ENCODE data around the gene NTN3. TPM values are rescaled to one million over a fixed set of nuclear protein-coding genes. Genes with fewer than 3 reads are reported as not detected.

The NTN3 gene
- total RNA-seq, 1 experiment from 2014 or later = not detected

DNA sequence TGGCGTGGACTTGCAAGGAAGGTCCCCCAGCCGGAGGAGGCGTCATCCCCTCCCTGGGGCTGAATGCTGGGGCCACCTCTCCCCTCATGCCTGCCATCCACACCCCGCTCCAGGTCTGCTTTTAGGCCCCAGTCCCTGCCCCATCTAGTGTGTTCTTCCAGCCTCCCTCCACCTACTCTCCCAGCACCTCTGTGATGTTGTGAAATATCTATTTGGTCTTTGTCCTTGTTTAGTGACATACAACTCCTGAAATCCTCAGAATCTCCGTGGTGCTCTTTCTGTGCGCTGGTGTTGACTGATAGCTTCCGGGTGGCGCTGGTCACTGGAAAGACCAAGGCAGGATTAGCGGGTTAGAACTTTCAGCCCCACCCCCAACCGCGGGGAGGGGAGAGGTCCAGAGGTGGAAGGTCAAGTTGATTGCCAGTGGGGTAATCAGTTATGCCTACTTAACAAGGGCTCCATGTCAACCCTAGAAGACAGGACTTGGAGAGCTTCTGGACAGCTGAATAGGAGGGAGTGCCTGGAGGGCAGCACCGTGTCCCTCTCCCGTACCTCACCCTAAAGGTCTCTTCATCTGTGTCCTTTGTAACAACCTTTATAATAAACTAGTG is 13.9 kb downstream of the NTN3 start:
- DNase-seq (ENCODE audit: low read depth, low spot score) = no peak
- in situ Hi-C loops (cut with HindIII; ENCODE audit: low pct_unique_long_range_greater_than_20kb, low sequenced_read_pairs) = no loop called here

DNA sequence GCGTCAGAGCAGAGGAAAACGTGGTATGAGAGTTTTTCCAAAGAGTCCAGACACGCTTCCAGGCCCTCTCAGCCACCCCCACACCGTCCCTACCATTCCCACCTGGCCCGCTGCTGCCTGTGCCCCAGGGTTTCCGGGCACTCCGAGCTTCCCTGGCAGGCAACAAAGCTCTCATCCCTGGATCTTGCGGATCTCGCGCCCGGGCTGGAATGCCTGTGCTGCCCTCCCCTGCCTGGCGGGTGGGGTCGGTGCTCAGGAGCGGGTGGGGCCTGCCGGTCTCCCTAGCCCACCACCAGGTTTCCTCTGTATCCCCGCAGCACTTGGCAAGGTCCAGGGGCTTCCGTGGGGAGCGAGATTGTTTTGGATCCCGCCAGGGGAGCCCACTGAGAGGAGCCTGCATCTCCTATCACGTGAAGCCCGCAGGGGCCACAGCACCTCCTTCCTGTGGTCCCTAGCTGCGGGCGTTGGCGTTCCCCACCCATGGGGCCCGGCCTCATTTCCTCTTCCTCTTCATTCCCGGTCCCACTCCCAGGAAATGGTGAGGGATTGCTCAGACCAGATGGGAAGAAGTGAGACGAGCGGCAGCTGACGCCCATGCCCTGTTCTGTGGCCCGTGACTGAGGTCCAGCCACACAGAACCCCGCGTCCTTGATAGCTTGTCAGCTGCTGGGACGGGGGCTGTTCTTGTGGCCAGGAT is 14.9 kb downstream of the NTN3 start:
- DNase-seq (ENCODE audit: low read depth, low spot score) = no peak
- in situ Hi-C loops (cut with HindIII; ENCODE audit: low pct_unique_long_range_greater_than_20kb, low sequenced_read_pairs) = no loop called here

- peak; percentile 26 for DNase-seq (ENCODE audit: low read depth, low spot score)
- in situ Hi-C loops (cut with HindIII; ENCODE audit: low pct_unique_long_range_greater_than_20kb, low sequenced_read_pairs) = no loop called here
Observed at GRCh38 chr16:2486645-2487516, 15.8 kb downstream of the NTN3 start.

- in situ Hi-C loops (cut with HindIII; ENCODE audit: low pct_unique_long_range_greater_than_20kb, low sequenced_read_pairs) = no loop called here
Observed at GRCh38 chr16:2487517-2487842, 16.4 kb downstream of the NTN3 start.

DNA sequence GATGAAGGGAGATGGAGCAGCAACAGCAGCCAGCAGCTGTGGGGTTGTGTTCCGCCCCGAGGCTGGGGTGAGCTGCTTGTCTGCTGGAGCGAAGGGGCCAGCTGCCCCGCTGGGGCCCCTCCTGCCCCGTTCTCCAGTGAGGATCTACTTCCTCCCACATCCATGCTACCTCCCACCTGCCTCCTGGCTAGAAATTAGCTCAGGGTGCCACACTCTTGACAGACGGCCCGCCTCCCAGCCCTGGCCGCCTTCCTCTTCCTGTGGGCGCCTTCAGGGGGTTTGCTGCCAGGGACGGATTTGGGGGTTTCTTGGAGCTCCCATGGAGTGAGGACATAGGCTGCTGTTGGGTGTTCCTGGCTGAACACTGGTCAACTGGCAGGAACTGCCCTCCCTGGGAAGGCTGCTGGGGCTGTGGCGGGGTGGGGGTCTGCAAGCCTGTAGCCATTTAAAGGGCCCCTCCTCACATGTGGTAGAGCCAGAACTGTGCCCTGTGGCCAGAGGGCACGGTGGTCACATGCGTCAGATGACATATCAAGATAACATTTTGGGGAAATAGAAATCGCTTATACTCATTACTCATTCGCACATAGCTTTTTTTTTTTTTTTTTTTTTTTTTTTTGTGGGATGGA is 16.9 kb downstream of the NTN3 start:
- no peak for DNase-seq (ENCODE audit: low read depth, low spot score)
- in situ Hi-C loops (cut with HindIII; ENCODE audit: low pct_unique_long_range_greater_than_20kb, low sequenced_read_pairs) = no loop called here

More at GRCh38 chr16:2487517-2487842, 16.4 kb downstream of the NTN3 start:
- no peak for DNase-seq (ENCODE audit: low read depth, low spot score)

DNA sequence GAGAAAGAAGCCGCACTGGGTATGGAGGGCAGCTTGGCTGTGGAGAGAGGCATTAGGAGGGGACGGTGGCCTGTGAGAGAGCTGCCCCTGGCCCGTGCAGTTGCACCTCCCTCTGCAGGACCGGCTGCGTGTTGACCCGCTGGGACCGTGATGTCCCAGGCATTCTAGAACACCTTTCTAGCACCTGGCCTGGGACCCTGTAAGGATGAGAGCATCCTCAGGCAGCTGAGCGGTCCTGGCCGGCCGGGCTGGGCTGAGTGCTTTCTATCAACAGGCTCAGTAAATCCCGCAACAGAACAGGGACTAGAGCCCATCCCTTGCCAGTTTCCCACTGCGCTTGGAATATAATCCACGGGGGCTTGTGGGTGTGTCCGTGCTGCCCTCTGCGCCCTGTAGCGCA is 18.5 kb downstream of the NTN3 start:
- no peak for DNase-seq (ENCODE audit: low read depth, low spot score)
- in situ Hi-C loops (cut with HindIII; ENCODE audit: low pct_unique_long_range_greater_than_20kb, low sequenced_read_pairs) = no loop called here

GRCh38 chr16:2490190-2491105 is 19.4 kb downstream of the NTN3 start:
- DNase-seq (ENCODE audit: low read depth, low spot score) = no peak
- in situ Hi-C loops (cut with HindIII; ENCODE audit: low pct_unique_long_range_greater_than_20kb, low sequenced_read_pairs) = no loop called here

- in situ Hi-C loops (cut with HindIII; ENCODE audit: low pct_unique_long_range_greater_than_20kb, low sequenced_read_pairs) = no loop called here
- no peak for DNase-seq (ENCODE audit: low read depth, low spot score)
Observed at GRCh38 chr16:2492292-2492691, 21.2 kb downstream of the NTN3 start.

- in situ Hi-C loops (cut with HindIII; ENCODE audit: low pct_unique_long_range_greater_than_20kb, low sequenced_read_pairs) = no loop called here
- no peak for DNase-seq (ENCODE audit: low read depth, low spot score)
Observed at GRCh38 chr16:2493605-2494004, 22.5 kb downstream of the NTN3 start.

GRCh38 chr16:2494616-2495015 is 23.5 kb downstream of the NTN3 start:
- no peak for DNase-seq (ENCODE audit: low read depth, low spot score)
- in situ Hi-C loops (cut with HindIII; ENCODE audit: low pct_unique_long_range_greater_than_20kb, low sequenced_read_pairs) = no loop called here

- no peak for DNase-seq (ENCODE audit: low read depth, low spot score)
- in situ Hi-C loops (cut with HindIII; ENCODE audit: low pct_unique_long_range_greater_than_20kb, low sequenced_read_pairs) = no loop called here
Observed at GRCh38 chr16:2495041-2495440, 23.9 kb downstream of the NTN3 start.

GRCh38 chr16:2496223-2497115 is 25.4 kb downstream of the NTN3 start:
- in situ Hi-C loops (cut with HindIII; ENCODE audit: low pct_unique_long_range_greater_than_20kb, low sequenced_read_pairs) = no loop called here
- DNase-seq (ENCODE audit: low read depth, low spot score) = no peak

DNA sequence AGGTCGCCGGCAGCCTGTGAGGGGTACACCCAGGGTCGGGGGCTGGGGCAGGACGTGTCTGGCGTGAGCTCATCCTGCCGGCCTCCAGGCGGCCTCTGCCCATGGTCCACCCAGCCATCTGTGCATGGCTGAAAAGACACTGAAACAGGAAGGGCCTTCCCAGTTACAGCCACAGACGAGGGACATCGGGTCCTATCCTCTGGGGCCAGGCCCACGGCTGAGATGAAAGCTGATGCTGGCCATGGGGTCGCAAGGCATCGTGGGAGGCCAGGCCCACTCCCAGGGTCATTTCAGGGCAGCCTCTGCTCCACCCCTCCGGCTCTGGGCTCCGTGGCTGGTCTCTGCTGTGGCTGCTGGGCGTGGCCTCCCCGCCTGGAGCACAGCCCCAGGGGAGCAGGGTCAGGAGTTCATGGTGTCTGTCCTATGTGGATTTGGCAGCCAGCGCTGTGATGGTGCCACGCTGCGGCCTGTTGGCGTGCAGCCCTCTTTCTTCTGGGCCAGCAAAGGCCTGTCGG is 26.1 kb downstream of the NTN3 start:
- DNase-seq (ENCODE audit: low read depth, low spot score) = no peak
- in situ Hi-C loops (cut with HindIII; ENCODE audit: low pct_unique_long_range_greater_than_20kb, low sequenced_read_pairs) = no loop called here

GRCh38 chr16:2497695-2498484 is 26.8 kb downstream of the NTN3 start:
- DNase-seq (ENCODE audit: low read depth, low spot score) = no peak
- in situ Hi-C loops (cut with HindIII; ENCODE audit: low pct_unique_long_range_greater_than_20kb, low sequenced_read_pairs) = no loop called here

- in situ Hi-C loops (cut with HindIII; ENCODE audit: low pct_unique_long_range_greater_than_20kb, low sequenced_read_pairs) = no loop called here
- no peak for DNase-seq (ENCODE audit: low read depth, low spot score)
Observed at GRCh38 chr16:2498531-2499253, 27.6 kb downstream of the NTN3 start.

Measured in SK-MEL-5 (cell line).